Measurements from ENCODE around the gene DLK1.
A peak's percentile ranks its signal among the peaks of the same experiment; 100 is the strongest.

DLK1 gene

GRCh38 chr14:100765296-100765695 is 38.6 kb downstream of the DLK1 start:
- no peak for DNase-seq

- no peak for DNase-seq
Observed at GRCh38 chr14:100765991-100766390, 39.3 kb downstream of the DLK1 start.

GRCh38 chr14:100767003-100767787 is 40.5 kb downstream of the DLK1 start:
- no peak for DNase-seq

GRCh38 chr14:100767788-100768536 is 41.3 kb downstream of the DLK1 start:
- DNase-seq = no peak

- no peak for DNase-seq
Observed at GRCh38 chr14:100769035-100769939, 42.6 kb downstream of the DLK1 start.

GRCh38 chr14:100770046-100770445 is 43.4 kb downstream of the DLK1 start:
- DNase-seq = no peak

GRCh38 chr14:100770605-100771120 is 44.0 kb downstream of the DLK1 start:
- no peak for DNase-seq

GRCh38 chr14:100771121-100771800 is 44.6 kb downstream of the DLK1 start:
- peak; percentile 44 for DNase-seq

GRCh38 chr14:100772607-100773165 is 46.0 kb downstream of the DLK1 start:
- no peak for DNase-seq

- no peak for DNase-seq
Observed at GRCh38 chr14:100773331-100774163, 46.9 kb downstream of the DLK1 start.

- no peak for DNase-seq
Observed at GRCh38 chr14:100774164-100774537, 47.5 kb downstream of the DLK1 start.

- DNase-seq = no peak
Observed at GRCh38 chr14:100775351-100775830, 48.7 kb downstream of the DLK1 start.

- DNase-seq = no peak
Observed at GRCh38 chr14:100775831-100776591, 49.3 kb downstream of the DLK1 start.

- DNase-seq = no peak
Observed at GRCh38 chr14:100776681-100777365, 50.1 kb downstream of the DLK1 start.

GRCh38 chr14:100777366-100777817 is 50.7 kb downstream of the DLK1 start:
- DNase-seq = no peak

GRCh38 chr14:100777818-100778525 is 51.3 kb downstream of the DLK1 start:
- no peak for DNase-seq

- DNase-seq = no peak
Observed at GRCh38 chr14:100778526-100778882, 51.8 kb downstream of the DLK1 start.

- DNase-seq = no peak
Observed at GRCh38 chr14:100778951-100779690, 52.4 kb downstream of the DLK1 start.

Measured in hematopoietic multipotent progenitor cell treated with erythropoietin and hydrocortisone succinate and interleukin-3 and kit ligand, for 4 days (in vitro differentiated cells).